ENCODE measurements around the gene MT1M.

GRCh38 chr16:56614549-56614991 is 17.9 kb upstream of the MT1M start:
- no peak for TF ChIP-seq CTCF (IDR thresholded peaks at IDR 0.05; ENCODE audit: insufficient read depth, low read length)
- no peak for TF ChIP-seq POLR2AphosphoS5 (IDR thresholded peaks at IDR 0.05; ENCODE audit: low read depth)

Data from HL-60 (cell line).